ENCODE measurements around the gene IL1RAPL1.

The IL1RAPL1 gene

GRCh38 chrX:29834311-29834710 lies 1247.1 kb downstream of the IL1RAPL1 start:
- DNase-seq, result no peak

GRCh38 chrX:29834764-29835163 lies 1247.5 kb downstream of the IL1RAPL1 start:
- no peak for DNase-seq

GRCh38 chrX:29841750-29842149 lies 1254.5 kb downstream of the IL1RAPL1 start:
- DNase-seq, result no peak

GRCh38 chrX:29842552-29842951 lies 1255.3 kb downstream of the IL1RAPL1 start:
- no peak for DNase-seq

GRCh38 chrX:29851857-29852605 lies 1264.8 kb downstream of the IL1RAPL1 start:
- DNase-seq, result no peak

GRCh38 chrX:29852767-29853166 lies 1265.5 kb downstream of the IL1RAPL1 start:
- DNase-seq, result no peak

GRCh38 chrX:29858714-29859113 lies 1271.5 kb downstream of the IL1RAPL1 start:
- no peak for DNase-seq

GRCh38 chrX:29862126-29862677 lies 1275.0 kb downstream of the IL1RAPL1 start:
- DNase-seq, result no peak

GRCh38 chrX:29867971-29868370 lies 1280.7 kb downstream of the IL1RAPL1 start:
- DNase-seq, result no peak

GRCh38 chrX:29869837-29870236 lies 1282.6 kb downstream of the IL1RAPL1 start:
- no peak for DNase-seq

GRCh38 chrX:29870608-29871007 lies 1283.4 kb downstream of the IL1RAPL1 start:
- no peak for DNase-seq

- no peak for DNase-seq
Measured at GRCh38 chrX:29872831-29873230, 1285.6 kb downstream of the IL1RAPL1 start.

GRCh38 chrX:29876733-29877132 lies 1289.5 kb downstream of the IL1RAPL1 start:
- no peak for DNase-seq

- DNase-seq, result no peak
Measured at GRCh38 chrX:29880977-29881376, 1293.7 kb downstream of the IL1RAPL1 start.

GRCh38 chrX:29890004-29890403 lies 1302.8 kb downstream of the IL1RAPL1 start:
- no peak for DNase-seq

GRCh38 chrX:29890646-29891200 lies 1303.5 kb downstream of the IL1RAPL1 start:
- no peak for DNase-seq

- no peak for DNase-seq
Measured at GRCh38 chrX:29902004-29902403, 1314.8 kb downstream of the IL1RAPL1 start.

GRCh38 chrX:29903360-29903759 lies 1316.1 kb downstream of the IL1RAPL1 start:
- no peak for DNase-seq

- no peak for DNase-seq
Measured at GRCh38 chrX:29911673-29912072, 1324.4 kb downstream of the IL1RAPL1 start.

GRCh38 chrX:29913647-29914046 lies 1326.4 kb downstream of the IL1RAPL1 start:
- no peak for DNase-seq

GRCh38 chrX:29922607-29923006 lies 1335.4 kb downstream of the IL1RAPL1 start:
- DNase-seq, result no peak

- DNase-seq, result no peak
Measured at GRCh38 chrX:29926056-29926455, 1338.8 kb downstream of the IL1RAPL1 start.

GRCh38 chrX:29926659-29927058 lies 1339.4 kb downstream of the IL1RAPL1 start:
- no peak for DNase-seq

- no peak for DNase-seq
Measured at GRCh38 chrX:29935455-29935854, 1348.2 kb downstream of the IL1RAPL1 start.
